Activated CD4-positive, CD25-positive, alpha-beta regulatory T cell treated with anti-CD3 and anti-CD28 coated beads, Interleukin-2, amount 50 U/mL, for 16 hours (primary cell): ENCODE results near the gene EFS.
"Not testable (repeated sequence)": the region's sequence is repeated elsewhere in the genome, so short reads cannot be mapped to it uniquely, and the experiment has no call there.

Experiments
- DNase-seq: peaks from one replicate; pipeline ENCODE4 v3.0.0-alpha.2; 2020; ENCODE audit warnings: low read depth, low spot score

Gene EFS

DNA sequence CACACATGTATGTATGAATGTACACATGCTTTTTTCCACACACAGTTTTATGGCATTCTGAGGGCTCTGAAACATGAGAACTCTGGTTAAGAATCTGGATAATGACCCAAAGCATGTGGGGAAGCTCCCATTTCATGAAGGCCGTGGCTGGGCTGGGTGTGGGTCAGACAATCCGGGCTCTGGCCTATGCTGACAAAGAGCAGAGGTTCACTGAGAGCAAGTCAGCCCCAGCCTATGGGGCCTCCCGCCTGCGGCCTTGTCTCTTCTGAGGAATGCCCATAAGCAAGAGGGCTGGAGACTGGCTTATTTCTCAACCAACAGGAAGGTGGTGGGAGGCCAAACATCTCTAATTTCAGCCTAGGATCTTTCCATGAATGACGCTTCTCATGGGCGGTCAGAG lies 34.6 kb upstream of the EFS start:
- DNase-seq: no peak

DNA sequence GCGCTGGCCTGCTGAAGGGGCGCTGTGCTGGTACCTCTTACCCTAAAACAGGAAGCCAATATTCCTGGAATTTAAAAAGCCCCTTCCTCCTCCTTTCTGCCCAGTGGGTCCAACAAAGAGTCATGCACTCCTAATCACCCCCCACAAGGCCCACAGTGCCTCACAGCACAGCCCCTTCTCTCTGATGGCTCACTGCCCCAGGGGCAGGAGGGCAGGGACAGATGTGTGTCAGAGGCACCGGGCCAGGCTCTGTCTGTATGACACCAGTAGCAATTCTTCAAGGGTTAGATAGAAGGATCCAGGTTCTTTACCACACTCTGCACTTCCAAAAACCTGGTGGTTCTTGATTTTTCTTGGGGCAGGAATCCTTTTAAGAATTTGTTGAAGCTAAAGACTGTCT lies 34.2 kb upstream of the EFS start:
- DNase-seq: no peak

- DNase-seq: no peak
Measured at GRCh38 chr14:23398348-23398747, 33.4 kb upstream of the EFS start.

DNA sequence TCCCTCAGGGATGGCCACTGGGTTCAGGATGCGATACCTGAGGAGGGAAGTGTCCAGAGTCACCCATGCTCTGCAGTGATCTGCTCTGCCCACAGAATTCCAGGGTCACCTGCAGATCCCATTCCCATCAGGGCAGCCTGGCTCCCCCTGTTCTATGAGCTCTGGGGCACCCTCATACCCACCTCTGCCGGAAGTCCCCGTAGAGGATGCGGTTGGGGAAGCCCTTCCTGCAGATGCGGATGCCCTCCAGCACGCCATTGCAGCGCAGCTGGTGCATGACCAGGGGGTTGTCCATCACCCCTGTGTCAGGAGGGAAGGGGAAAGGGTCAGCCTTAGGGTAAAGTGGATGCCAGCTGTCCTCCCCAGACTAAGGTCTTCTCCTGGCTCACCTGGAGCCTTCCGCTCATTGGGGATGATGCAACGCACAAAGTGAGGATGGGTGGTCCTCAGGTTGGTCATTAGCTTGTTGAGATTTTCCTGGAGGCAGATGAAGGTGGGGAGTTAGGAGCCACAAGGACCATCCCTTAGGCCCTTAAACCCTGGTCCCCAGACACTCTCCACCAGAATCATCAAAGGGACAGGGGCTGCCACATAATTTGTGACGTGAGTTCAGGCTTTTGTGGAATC lies 31.9 kb upstream of the EFS start:
- no peak for DNase-seq

DNA sequence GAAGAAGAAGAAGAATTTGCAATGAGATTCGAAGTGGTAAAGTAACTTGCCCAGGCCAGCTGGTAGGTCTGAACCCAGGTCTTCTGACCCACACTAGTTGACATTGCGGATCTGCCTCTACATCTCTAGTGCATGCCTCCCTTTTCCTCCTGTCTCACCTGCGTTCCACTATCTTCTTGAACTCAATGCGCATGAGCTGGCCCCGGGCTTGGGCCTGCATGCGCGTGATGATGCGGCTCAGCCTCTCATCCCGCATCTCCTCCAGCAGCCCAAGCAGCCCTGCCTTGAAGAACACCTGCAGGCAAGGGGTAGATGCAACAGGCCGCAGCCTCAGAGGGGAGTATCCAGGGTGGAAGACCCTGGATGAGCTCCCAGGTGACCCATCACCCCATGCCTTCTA lies 31.2 kb upstream of the EFS start:
- DNase-seq: no peak

DNA sequence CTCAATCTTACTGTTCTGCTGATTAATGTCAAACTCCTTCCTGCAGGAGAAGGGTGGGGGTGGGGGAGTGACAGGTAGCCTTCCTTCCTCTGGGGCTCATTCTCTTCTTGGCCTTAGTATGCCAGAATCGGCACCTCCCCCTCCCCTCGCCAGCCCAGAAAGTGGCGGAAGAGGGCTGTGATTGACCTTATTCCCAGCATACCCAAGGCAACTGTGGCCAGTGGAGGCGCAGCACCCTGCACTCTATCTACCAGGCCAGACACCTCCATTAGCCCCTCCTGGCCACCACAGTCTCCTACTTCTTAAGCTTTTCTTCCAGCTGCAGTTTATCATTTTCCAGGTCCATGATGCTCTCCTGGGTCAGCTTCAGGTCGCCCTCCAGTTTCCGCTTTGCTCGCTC lies 27.6 kb upstream of the EFS start:
- DNase-seq: no peak

GRCh38 chr14:23389871-23390270 lies 24.9 kb upstream of the EFS start:
- DNase-seq: not testable (repeated sequence)

DNA sequence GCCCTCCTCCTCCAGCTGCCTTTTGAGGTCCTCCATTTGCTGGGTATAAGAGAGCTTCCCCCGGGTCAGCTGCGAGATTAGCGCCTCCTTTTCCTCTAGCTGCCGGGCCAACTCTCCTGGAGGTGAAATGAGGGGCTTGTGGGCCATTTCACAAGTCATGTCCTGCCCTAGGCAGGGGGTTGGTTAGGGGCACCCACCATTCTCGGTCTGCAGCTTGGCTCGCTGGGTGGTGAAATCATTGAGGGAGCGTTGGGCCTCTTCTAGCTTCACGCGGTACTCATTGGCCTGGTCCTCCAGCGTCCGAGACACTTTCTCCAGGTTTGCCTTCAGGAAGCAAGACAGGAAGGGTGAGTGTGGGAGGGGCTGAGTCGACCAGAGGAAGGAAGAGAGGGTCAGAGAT lies 24.4 kb upstream of the EFS start:
- DNase-seq: no peak

DNA sequence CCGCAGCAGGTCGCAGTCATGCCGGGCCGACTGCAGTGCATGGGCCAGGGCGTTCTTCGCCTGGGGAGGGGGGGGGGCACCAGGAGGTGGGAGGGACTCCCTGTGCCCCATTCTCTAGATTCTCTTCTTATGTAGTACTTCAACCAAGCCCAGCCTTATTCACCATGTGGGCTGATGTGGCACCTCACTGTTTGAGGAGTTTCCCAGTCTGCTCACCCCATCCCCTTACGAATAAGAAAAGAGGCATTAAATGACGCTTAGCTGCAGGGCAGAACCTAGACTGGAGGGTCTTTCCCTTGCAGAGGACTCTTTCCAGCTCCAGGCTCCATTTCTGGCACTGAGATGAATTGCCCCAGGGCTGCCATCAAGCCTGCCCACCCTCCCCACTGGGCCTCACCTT lies 24.0 kb upstream of the EFS start:
- DNase-seq: no peak

DNA sequence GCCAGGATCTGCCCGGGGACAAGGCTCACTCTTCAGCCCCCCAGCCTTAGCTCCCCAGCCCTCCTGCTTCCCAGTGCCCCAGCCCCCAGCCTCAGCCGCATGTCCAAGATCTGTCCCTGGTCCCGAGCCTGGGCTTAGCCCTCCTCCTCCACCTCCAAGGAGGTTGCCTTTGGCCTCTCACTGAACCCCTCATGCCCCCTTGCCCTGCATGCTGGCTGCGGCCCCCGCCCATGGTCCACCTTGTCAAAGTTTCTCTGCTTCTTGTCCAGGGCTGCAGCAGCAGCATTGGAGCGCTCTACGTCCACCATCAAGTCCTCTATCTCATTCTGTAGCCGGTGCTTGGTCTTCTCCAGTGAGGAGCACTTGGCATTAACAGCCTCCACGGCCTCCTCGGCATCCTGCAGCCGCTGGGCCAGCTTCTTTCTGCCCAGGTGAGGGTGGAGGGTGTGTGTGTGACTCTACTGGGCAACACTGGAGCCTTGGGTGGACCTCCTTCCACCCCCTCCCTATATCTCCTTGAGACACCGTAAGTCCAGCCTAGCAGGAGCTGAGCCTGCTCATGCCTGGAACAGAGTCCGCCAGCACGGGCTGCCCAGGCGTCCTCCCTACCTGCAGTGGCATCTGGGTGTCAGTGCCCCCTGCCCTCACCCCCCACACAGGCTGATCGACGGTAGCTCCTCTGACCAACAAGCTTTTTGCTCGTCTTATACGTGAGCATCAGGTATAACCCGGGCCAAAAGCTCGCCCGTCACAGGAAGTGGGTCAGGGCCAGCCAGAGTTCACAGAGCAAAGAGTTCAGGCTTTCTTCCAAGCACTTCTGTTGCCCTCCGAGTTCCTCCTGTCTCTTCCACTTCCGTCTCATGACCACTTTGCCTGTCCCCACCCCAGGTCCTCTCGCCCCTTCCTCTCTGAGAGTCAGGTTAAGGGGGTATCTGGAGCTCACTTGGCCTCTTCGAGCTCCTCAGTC lies 23.2 kb upstream of the EFS start:
- DNase-seq: no peak

- no peak for DNase-seq
Measured at GRCh38 chr14:23386999-23387398, 22.0 kb upstream of the EFS start.

DNA sequence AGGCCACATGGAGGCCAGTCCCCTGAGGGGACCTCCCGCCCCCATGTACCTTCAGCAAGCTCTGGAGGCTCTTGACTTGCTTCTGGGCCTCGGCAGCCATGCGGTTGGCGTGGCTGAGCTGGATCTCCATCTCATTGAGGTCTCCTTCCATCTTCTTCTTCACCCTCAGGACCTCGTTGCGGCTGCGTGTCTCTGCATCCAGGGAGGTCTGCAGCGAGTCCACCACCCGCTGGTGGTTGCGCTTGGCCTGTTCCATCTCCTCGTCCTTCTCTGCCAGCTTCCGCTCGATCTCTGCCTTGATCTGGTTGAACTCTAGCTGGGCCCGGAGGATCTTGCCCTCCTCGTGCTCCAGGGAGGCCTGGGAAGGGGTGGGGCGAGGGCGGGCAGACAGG lies 21.3 kb upstream of the EFS start:
- DNase-seq: not testable (repeated sequence)

- DNase-seq: no peak
Measured at GRCh38 chr14:23385642-23386265, 20.8 kb upstream of the EFS start.

DNA sequence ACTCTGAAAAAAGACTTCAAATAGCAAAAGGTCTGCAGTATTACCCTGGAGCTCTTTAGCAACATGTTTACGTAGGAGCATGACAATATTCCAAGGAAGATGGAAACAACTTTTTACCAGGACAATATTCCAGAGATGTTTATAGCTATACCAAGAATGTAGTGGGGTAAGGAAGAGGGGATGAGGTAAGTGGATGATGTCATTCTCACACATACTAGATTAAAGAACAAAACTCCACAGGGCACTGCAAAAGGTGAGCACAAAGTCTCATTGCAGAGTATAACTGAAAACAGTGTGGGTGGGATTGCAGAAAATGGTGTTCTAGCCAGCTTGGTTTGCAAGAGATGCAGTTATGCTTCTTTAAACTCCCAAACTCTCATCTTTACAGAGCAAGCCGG lies 20.3 kb upstream of the EFS start:
- no peak for DNase-seq

DNA sequence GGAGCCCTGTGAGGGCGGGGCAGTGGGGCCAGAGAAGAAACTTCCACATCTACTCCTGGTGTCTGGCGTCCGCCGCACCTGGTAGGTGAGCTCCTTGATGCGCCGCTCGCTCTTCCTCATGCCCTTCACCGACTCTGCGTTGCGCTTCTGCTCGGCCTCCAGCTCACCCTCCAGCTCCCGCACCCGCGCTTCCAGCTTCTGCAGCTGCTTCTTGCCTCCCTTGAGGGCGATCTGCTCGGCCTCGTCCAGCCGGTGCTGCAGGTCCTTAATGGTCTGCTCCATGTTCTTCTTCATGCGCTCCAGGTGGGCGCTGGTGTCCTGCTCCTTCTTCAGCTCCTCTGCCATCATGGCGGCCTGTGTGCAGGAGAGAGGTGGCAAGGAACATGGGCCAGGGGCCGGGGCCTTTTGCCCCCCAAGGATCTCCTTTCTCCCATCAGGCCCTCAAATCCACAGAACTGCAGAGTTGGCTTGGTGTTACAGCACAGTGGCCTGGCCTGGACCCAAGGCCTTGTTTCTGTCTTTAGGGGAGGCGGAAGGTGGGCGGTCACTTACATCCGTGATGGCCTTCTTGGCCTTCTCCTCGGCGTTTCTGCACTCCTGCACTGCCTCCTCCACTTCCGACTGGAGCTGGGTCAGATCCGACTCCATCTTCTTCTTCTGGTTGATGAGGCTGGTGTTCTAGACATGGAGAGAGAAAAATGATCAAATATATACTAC lies 19.6 kb upstream of the EFS start:
- no peak for DNase-seq

DNA sequence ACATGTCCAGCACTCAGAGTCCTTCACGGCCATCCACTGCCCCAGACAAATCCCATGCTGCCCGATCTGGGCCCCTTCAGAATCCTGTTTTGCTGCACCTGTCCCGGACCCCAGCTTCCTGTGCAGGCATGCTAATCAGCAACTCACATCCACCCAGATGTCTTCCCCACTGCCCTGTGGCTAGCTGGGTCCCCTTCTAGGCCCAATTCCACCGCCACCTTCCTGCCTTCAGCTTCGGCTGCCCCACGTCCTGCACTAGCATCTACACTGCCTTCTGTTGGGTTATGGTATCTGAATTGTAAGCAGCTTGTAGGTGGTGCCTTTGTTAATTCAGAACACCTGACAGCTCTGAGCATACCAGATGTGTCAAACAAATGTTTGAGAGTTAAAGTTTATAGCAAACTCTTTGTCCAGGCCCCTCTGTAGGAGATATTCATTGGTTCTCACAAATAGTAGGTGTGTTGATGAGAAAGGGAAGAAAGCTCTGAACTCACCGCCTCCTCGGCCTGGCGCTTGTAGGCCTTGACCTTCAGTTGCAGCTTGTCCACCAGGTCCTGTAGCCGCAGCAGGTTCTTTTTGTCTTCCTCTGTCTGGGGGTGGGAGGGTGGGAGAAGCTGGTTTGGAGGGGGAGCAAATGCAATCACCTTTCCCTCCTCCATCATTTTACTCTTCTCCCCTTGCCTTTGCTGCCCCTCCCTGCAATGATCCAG lies 17.9 kb upstream of the EFS start:
- no peak for DNase-seq

- no peak for DNase-seq
Measured at GRCh38 chr14:23382276-23382675, 17.3 kb upstream of the EFS start.

GRCh38 chr14:23381871-23382270 lies 16.9 kb upstream of the EFS start:
- no peak for DNase-seq

GRCh38 chr14:23380976-23381375 lies 16.0 kb upstream of the EFS start:
- DNase-seq: no peak

GRCh38 chr14:23380197-23380914 lies 15.4 kb upstream of the EFS start:
- no peak for DNase-seq
